HG02973 (cell line): ENCODE measurements around the gene SRD5A1.

Experiments used
- ATAC-seq: cut with Tn5 transposase; IDR thresholded peaks from one replicate; pipeline ENCODE4 v1.9.1; 2021; ENCODE audit warnings: moderate library complexity; ENCODE audit not compliant: unreplicated experiment

SRD5A1 gene

GRCh38 chr5:6711409-6712141 lies 78.3 kb downstream of the SRD5A1 start:
- ATAC-seq: no peak

GRCh38 chr5:6712142-6712576 lies 78.9 kb downstream of the SRD5A1 start:
- ATAC-seq: peak; percentile 11

- ATAC-seq: peak; percentile 55
These were observed 79.5 kb downstream of the SRD5A1 start for GRCh38 chr5:6712577-6713273.

GRCh38 chr5:6713274-6714225 lies 80.3 kb downstream of the SRD5A1 start, which contains the start of gene TENT4A:
Gene TENT4A (plus strand): TSS chr5:6713432. CDS start chr5:6713984, 552 bp downstream.
- peak; percentile 16 for ATAC-seq

GRCh38 chr5:6714226-6715041 lies 81.2 kb downstream of the SRD5A1 start:
- ATAC-seq: no peak

GRCh38 chr5:6715271-6715670 lies 82.0 kb downstream of the SRD5A1 start:
- no peak for ATAC-seq

- ATAC-seq: no peak
These were observed 82.8 kb downstream of the SRD5A1 start for GRCh38 chr5:6715758-6716628.

- ATAC-seq: no peak
These were observed 83.4 kb downstream of the SRD5A1 start for GRCh38 chr5:6716629-6717149.

- ATAC-seq: no peak
These were observed 84.0 kb downstream of the SRD5A1 start for GRCh38 chr5:6717247-6717646.

- ATAC-seq: no peak
These were observed 84.4 kb downstream of the SRD5A1 start for GRCh38 chr5:6717687-6718086.

GRCh38 chr5:6718161-6718681 lies 85.0 kb downstream of the SRD5A1 start:
- ATAC-seq: no peak

- no peak for ATAC-seq
These were observed 85.5 kb downstream of the SRD5A1 start for GRCh38 chr5:6718718-6719117.

- no peak for ATAC-seq
These were observed 86.2 kb downstream of the SRD5A1 start for GRCh38 chr5:6719417-6719816.

- no peak for ATAC-seq
These were observed 86.8 kb downstream of the SRD5A1 start for GRCh38 chr5:6719896-6720560.

- ATAC-seq: no peak
These were observed 87.3 kb downstream of the SRD5A1 start for GRCh38 chr5:6720561-6720921.

GRCh38 chr5:6721442-6721841 lies 88.2 kb downstream of the SRD5A1 start:
- ATAC-seq: no peak

GRCh38 chr5:6722015-6722414 lies 88.8 kb downstream of the SRD5A1 start:
- peak; percentile 32 for ATAC-seq

GRCh38 chr5:6723122-6723815 lies 90.0 kb downstream of the SRD5A1 start:
- no peak for ATAC-seq
